IMR-90 (cell line): Measurements from ENCODE around the gene MACROD1. TPM values are rescaled to one million over a fixed set of nuclear protein-coding genes. Genes with fewer than 3 reads are reported as not detected.

ENCODE experiments used
- ATAC-seq: fragments of 200-7000 bp; cut with Tn5 transposase; 2 replicates; pipeline ENCODE4 v1.9.1; 2020; ENCODE audit warnings: low read depth, mild to moderate bottlenecking, moderate library complexity
- BruUV-seq: library from RNA; stranded (reverse); fragments of 400-500 nt; replicated peaks from 2 replicates; lab custom pipeline; 2021; lab: Mats Ljungman, UMichigan
- CTCF ChIA-PET: fragments of 300-600 bp; formaldehyde crosslinking; extraction: SDS; loops from one replicate; lab custom pipeline; 2021; ENCODE audit warnings: antibody characterized with exemption; lab: Yijun Ruan, JAX
- POLR2A ChIA-PET: fragments of 300-600 bp; sonication (Branson Sonifier 250); formaldehyde crosslinking; loops from one replicate; lab custom pipeline; 2022; ENCODE audit warnings: antibody characterized with exemption; ENCODE audit not compliant: unreplicated experiment; lab: Charles Lee
- DNase-seq: peaks from one replicate; pipeline ENCODE4 v3.0.0; 2013
- H2AFZ ChIP-seq: replicated peaks from 2 replicates; pipeline ENCODE3; 2013; ENCODE audit warnings: low read length, mild to moderate bottlenecking; ENCODE audit not compliant: poor library complexity
- H2AK5ac ChIP-seq: 2 replicates; pipeline ENCODE4 v1.6.1; 2013; ENCODE audit warnings: low read depth, low read length, inconsistent platforms
- H2AK9ac ChIP-seq: replicated peaks from 2 replicates; pipeline ENCODE3; 2013; ENCODE audit warnings: mild to moderate bottlenecking, low read depth, low read length, moderate library complexity; ENCODE audit not compliant: poor library complexity
- H2BK120ac ChIP-seq: 2 replicates; pipeline ENCODE4 v1.6.1; 2013; ENCODE audit warnings: low read depth, low read length, inconsistent platforms
- H2BK15ac ChIP-seq: 3 replicates; pipeline ENCODE4 v1.6.1; 2013; ENCODE audit warnings: low read depth, low read length, inconsistent platforms
- H2BK20ac ChIP-seq: 2 replicates; pipeline ENCODE4 v1.6.1; 2013; ENCODE audit warnings: low read depth, mild to moderate bottlenecking, inconsistent platforms, low read length, moderate library complexity
- H2BK5ac ChIP-seq: 2 replicates; pipeline ENCODE4 v1.6.1; 2013; ENCODE audit warnings: mild to moderate bottlenecking, low read depth, low read length, inconsistent platforms; ENCODE audit not compliant: poor library complexity, severe bottlenecking
- H3K14ac ChIP-seq: replicated peaks from 2 replicates; pipeline ENCODE4 v1.6.1; 2013; ENCODE audit warnings: low read depth, low read length, inconsistent platforms
- H3K18ac ChIP-seq: 2 replicates; pipeline ENCODE4 v1.6.1; 2013; ENCODE audit warnings: low read depth, low read length, control low read depth
- H3K23ac ChIP-seq: 2 replicates; pipeline ENCODE4 v1.6.1; 2013; ENCODE audit warnings: low read depth, low read length, inconsistent platforms
- H3K27ac ChIP-seq: 2 replicates; pipeline ENCODE4 v1.5.1; 2013; ENCODE audit warnings: mild to moderate bottlenecking, control low read depth, low read length; ENCODE audit not compliant: insufficient read depth
- H3K27me3 ChIP-seq: 2 replicates; pipeline ENCODE4 v1.6.1; 2013; ENCODE audit warnings: low read length; ENCODE audit not compliant: control insufficient read depth, insufficient read depth
- H3K36me3 ChIP-seq: 2 replicates; pipeline ENCODE4 v1.6.1; 2013; ENCODE audit warnings: low read length, mixed read lengths; ENCODE audit not compliant: control insufficient read depth, insufficient read depth
- H3K4ac ChIP-seq: 2 replicates; pipeline ENCODE4 v1.6.1; 2013; ENCODE audit warnings: low read depth, low read length, inconsistent platforms
- H3K4me1 ChIP-seq: 2 replicates; pipeline ENCODE4 v1.6.1; 2013; ENCODE audit warnings: low read length, mixed read lengths; ENCODE audit not compliant: control insufficient read depth, insufficient read depth
- H3K4me2 ChIP-seq: 2 replicates; pipeline ENCODE4 v1.6.1; 2013; ENCODE audit warnings: low read depth, mild to moderate bottlenecking, control low read depth, low read length, moderate library complexity
- H3K4me3 ChIP-seq: 2 replicates; pipeline ENCODE4 v1.5.1; 2013; ENCODE audit warnings: low read depth, mild to moderate bottlenecking, control low read depth, low read length, moderate library complexity; ENCODE audit not compliant: insufficient read depth
- H3K56ac ChIP-seq: 2 replicates; pipeline ENCODE4 v1.6.1; 2013; ENCODE audit warnings: low read length, inconsistent platforms; ENCODE audit not compliant: insufficient read depth; ENCODE audit errors: extremely low read depth
- H3K79me1 ChIP-seq, 2 experiments: 2 replicates each; pipeline ENCODE4 v1.6.1; 2013; ENCODE audit warnings: low read length in 2 of 2, inconsistent platforms in 1 of 2, low read depth in 1 of 2
- H3K9ac ChIP-seq: 2 replicates; pipeline ENCODE4 v1.6.1; 2013; ENCODE audit warnings: low read depth, low read length, control low read depth
- H3K9me1 ChIP-seq: 2 replicates; pipeline ENCODE4 v1.6.1; 2013; ENCODE audit warnings: low read length, inconsistent platforms; ENCODE audit not compliant: insufficient read depth
- H3K9me3 ChIP-seq: 2 replicates; pipeline ENCODE4 v1.6.1; 2013; ENCODE audit warnings: low read length; ENCODE audit not compliant: control insufficient read depth, insufficient read depth
- H4K20me1 ChIP-seq: 2 replicates; pipeline ENCODE4 v1.6.1; 2013; ENCODE audit warnings: low read length, inconsistent platforms; ENCODE audit not compliant: insufficient read depth
- H4K5ac ChIP-seq: 2 replicates; pipeline ENCODE4 v1.6.1; 2013; ENCODE audit warnings: mild to moderate bottlenecking, low read depth, low read length, control low read depth
- H4K8ac ChIP-seq, 2 experiments: 2 replicates each; pipeline ENCODE4 v1.6.1; 2013; ENCODE audit warnings: low read depth in 2 of 2, low read length in 2 of 2, control low read depth in 1 of 2, inconsistent platforms in 1 of 2
- H4K91ac ChIP-seq: 2 replicates; pipeline ENCODE4 v1.6.1; 2013; ENCODE audit warnings: low read depth, low read length, inconsistent platforms; ENCODE audit not compliant: insufficient read depth
- CEBPB ChIP-seq: IDR thresholded peaks from 2 replicates; pipeline ENCODE4 v1.6.1; 2012; ENCODE audit warnings: low read depth, low read length, improper control_type of control experiment
- CHD1 ChIP-seq: IDR thresholded peaks from 2 replicates; pipeline ENCODE4 v1.6.1; 2012; ENCODE audit warnings: low read depth, low read length, improper control_type of control experiment
- MAFK ChIP-seq: IDR thresholded peaks from 2 replicates; pipeline ENCODE4 v1.6.1; 2012; ENCODE audit warnings: low read depth, low read length, improper control_type of control experiment
- MXI1 ChIP-seq: IDR thresholded peaks from 2 replicates; pipeline ENCODE4 v1.6.1; 2012; ENCODE audit warnings: low read depth, mild to moderate bottlenecking, low read length, moderate library complexity, borderline replicate concordance
- NFE2L2 ChIP-seq: fragments of 150-350 bp; IDR thresholded peaks from 2 replicates; pipeline ENCODE4 v1.6.1; 2016; ENCODE audit warnings: low read depth, mild to moderate bottlenecking, low read length
- POLR2A ChIP-seq: IDR thresholded peaks from 2 replicates; pipeline ENCODE4 v1.6.1; 2012; ENCODE audit warnings: mild to moderate bottlenecking, low read depth, low read length
- WGBS, 2 experiments: methylation state at CpG; one replicate each; pipeline versions ENCODE4 v1.1.5 to v1.1.7; 2013; ENCODE audit warnings: missing lambda C conversion rate in 2 of 2; ENCODE audit not compliant: insufficient read length in 1 of 2; ENCODE audit errors: extremely low coverage in 2 of 2; 5-methylcytosine and 5-hydroxymethylcytosine counted together
- dilution Hi-C: fragments of 300-500 bp; cut with HindIII; formaldehyde crosslinking; loops from one replicate; pipeline ENCODE4 v1.14.3; 2018; ENCODE audit warnings: low sequenced_read_pairs; ENCODE audit not compliant: unreplicated experiment
- in situ Hi-C: fragments of 300-500 bp; cut with MboI; formaldehyde crosslinking; loops from 3 replicates; pipeline ENCODE4 v1.14.3; 2019; ENCODE audit warnings: low sequenced_read_pairs, inconsistent platforms, mixed read lengths
- intact Hi-C: fragments of 100-400 bp; cut with micrococcal nuclease; formaldehyde crosslinking; loops from 2 replicates; pipeline ENCODE4 v1.10.0; 2022
- polyA plus RNA-seq, 3 experiments: library from polyadenylated mRNA; depleted of rRNA; stranded (reverse); fragments of >200 nt; gene quantifications; 2 replicates each; pipeline ENCODE4 v1.2.3, GENCODE V29; 2012; ENCODE audit warnings: low replicate concordance in 1 of 3
- total RNA-seq: library from RNA; depleted of rRNA; stranded (reverse); fragments of >200 nt; gene quantifications from 2 replicates; pipeline ENCODE4 v1.2.3, GENCODE V29; 2012

The MACROD1 gene
- total and polyA plus RNA-seq, 2 of the 4 experiments (the other 2 are of a cell fraction) = 2.5 to 9.3 TPM

DNA sequence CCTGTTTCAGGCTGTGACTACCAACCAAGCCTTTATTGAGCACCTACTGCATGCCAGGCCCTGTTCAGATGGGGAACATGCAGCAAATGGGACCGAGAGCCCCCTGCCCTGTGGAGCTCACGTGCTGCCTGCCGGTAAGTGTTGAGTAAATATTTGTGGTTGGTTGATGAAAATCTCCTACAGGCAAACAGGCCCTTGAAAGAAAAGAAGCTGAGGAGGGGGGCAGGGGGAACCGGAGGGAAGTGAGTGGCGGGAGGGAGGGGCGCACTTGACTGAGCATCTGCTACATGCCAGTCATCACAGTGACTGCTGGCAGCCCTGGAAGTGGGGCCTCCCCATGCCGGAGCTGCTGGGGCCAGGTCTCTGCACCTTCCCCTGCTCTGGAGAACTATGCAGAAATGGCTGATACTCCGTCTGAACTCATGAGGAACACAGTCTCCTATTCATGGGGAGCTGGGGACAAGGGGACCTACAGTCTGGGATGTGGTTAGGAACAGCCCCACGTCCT lies 34.2 kb downstream of the MACROD1 start:
- Histone ChIP-seq H3K56ac (no peak overlapping the region), H2AK9ac (peak overlapping the region; percentile 50), H3K9me1 (no peaks in the 10 kb centered on the region), H4K91ac (no peak overlapping the region), H3K9ac (no peak overlapping the region), H4K8ac (no peak overlapping the region), H3K4ac (peak overlapping the region; percentile 15), H3K36me3 (no peaks in the 10 kb centered on the region), H4K20me1 (no peaks in the 10 kb centered on the region; the same call in 1 of the 2 replicates), H2AFZ (peak overlapping the region; percentile 46), H4K5ac (no peak overlapping the region), H3K27me3 (no peaks in the 10 kb centered on the region), H2BK120ac (no peak overlapping the region), H3K9me3 (no peaks in the 10 kb centered on the region), H3K27ac (no peak overlapping the region), H3K23ac (no peak overlapping the region; the same call in 1 of the 2 replicates), H3K4me2 (no peak overlapping the region), H3K79me1 (no peaks in the 10 kb centered on the region), H2BK5ac (no peak overlapping the region), H3K14ac (peak overlapping the region; percentile 29; the same call in 1 of the 2 replicates), H2BK15ac (no peak overlapping the region), H3K4me3 (no peak overlapping the region), H2AK5ac (no peak overlapping the region; the same call in 1 of the 2 replicates), H2BK20ac (no peak overlapping the region), H3K18ac (no peak overlapping the region), H3K4me1 (peaks cover 4% of the 10 kb centered on the region; the same call in 1 of the 2 replicates)
- in situ Hi-C loops = no loop called here
- POLR2A ChIA-PET = no interaction called here
- no peak; the same call in 1 of the 2 replicates for ATAC-seq
- dilution Hi-C loops = no loop called here
- CTCF ChIA-PET = interaction anchor here (0.5 to 0.6 kb wide), 2 partner anchors 13 to 308 kb away, joined by 3 read pairs; no protein-coding TSS in a partner anchor
- BruUV-seq = no TSS peak
- DNase-seq = no peak
- intact Hi-C loops = no loop called here
- TF ChIP-seq POLR2A (no peak), MXI1 (no peak), CHD1 (no peak), NFE2L2 (no peak), MAFK (no peak), CEBPB (no peak)
- 49% methylated on average over 2 of the region's 9 CpGs; no CpG with 5 or more reads in 1 of the 2 experiments for WGBS, 2 experiments
